NCI-H446 (cell line): Measurements from ENCODE around the gene IGFL3.

ENCODE experiments used
- DNase-seq, 2 experiments: peaks; one replicate each; lab custom pipeline; 2025; lab: John Stamatoyannopoulos, UW

IGFL3 gene

DNA sequence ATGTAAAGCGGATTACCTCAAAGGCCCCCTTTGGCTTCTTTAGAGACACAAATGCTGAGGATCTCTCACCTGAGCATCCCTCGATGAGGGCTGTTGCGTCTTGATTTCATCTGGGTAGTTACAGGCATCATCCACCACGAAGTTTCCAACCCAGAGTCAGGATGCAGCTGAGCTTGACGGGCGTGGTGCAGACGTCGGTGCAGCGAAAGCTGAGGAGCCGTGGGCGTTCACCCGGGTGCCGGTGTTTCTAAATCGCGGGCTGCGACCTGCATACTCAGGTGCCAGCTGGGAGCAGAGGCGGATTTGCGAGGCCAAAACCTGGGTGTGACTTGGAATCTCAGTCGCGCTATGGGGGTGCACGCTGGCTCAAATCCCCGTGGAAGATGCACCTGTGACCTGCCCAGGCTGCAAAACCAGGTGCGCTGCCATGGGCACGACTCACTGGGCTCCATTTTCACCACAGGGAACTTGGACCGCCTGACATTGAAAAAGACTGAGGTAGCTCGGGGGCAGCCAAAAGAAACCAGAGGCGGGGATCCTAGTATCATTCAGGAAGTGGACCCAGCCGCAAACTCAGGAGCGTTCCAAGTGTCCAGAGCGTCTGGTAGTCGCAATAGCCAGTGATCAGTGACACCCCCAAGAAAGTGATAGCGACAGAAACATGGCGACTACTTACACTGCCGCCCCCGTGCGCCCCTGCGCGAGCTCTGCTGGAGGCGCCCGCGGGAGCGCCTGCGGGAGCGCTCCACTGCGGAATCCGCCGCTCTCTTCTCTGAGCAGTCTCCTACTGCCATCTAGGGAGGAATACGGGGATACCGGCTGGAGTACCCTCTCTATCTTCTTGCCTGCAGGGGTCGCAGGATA lies 47.3 kb downstream of the IGFL3 start:
- DNase-seq = peak; percentile 64 to 85

- DNase-seq = no peak
These were observed 48.2 kb downstream of the IGFL3 start for GRCh38 chr19:46076031-46076880.

DNA sequence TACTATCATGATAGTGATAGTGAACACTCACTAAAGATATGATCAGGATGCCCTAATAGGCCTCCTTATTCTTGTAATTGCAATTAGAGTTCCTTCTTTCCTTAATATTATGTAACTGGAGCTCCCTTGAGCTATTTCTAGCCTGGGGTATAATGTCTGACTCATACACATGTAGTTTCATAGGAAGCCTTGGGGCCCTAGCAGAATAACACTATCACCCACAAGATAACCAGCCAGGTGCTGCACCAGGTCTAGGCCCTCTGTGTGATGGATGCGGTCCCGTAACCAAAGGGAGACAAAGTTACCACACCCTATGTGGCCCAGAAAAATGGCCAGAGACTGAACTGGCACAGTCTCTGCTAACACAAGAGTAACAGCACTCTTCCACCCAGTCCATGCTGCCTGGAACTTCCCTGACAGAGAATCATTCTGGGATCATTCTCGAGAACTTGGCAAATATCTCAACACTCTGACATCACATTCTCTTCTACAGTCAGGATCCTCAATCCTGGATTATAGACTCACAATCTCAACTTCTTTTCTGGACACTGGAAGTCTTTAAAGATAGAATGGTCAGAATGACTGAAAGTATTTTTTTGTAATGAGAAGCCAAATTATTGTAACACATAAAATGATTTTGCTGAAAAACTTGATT lies 51.1 kb downstream of the IGFL3 start:
- no peak for DNase-seq
